Esophagus squamous epithelium (tissue), 4 donors: ENCODE results near the gene CLEC18B.

Source experiments
- POLR2A ChIP-seq, 4 donors: fragments of 450-650 bp; IDR thresholded peaks; one replicate each; pipeline ENCODE4 v1.6.1; 2017; ENCODE audit warnings: antibody characterized with exemption in 4 of 4, mild to moderate bottlenecking in 4 of 4, moderate library complexity in 3 of 4
- TF ChIP-seq, protein P1 (sequence below), 6 experiments: fragments of 450-650 bp in 4 of 6; fragments of 200-600 bp in 2 of 6; sonication (generic) in 2 of 6; IDR thresholded peaks; one replicate each; pipeline ENCODE4 v1.5.1; 2016 to 2019; ENCODE audit warnings: antibody characterized with exemption in 6 of 6, mild to moderate bottlenecking in 4 of 6, moderate library complexity in 4 of 6

DNA sequence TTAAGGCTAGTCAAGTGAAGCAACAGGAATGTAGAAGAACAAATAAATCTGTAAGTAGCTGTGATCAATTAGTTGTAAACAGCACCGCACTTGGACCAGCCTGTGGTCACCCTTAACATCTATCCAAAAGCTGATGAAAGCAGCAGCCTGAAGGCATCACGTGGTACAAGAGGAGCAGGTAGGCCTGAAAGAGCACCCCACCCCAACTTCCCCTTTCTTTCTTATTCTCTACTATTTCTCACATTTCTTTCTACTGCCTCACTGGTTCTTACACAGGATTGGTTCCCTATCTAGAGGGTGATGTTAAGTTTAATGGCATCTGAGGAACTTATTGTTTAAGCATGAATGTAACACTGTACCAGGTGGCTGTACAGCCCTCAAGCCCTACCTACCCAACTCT, 42.6 kb upstream of the CLEC18B start:
- TF ChIP-seq, protein P1, sequence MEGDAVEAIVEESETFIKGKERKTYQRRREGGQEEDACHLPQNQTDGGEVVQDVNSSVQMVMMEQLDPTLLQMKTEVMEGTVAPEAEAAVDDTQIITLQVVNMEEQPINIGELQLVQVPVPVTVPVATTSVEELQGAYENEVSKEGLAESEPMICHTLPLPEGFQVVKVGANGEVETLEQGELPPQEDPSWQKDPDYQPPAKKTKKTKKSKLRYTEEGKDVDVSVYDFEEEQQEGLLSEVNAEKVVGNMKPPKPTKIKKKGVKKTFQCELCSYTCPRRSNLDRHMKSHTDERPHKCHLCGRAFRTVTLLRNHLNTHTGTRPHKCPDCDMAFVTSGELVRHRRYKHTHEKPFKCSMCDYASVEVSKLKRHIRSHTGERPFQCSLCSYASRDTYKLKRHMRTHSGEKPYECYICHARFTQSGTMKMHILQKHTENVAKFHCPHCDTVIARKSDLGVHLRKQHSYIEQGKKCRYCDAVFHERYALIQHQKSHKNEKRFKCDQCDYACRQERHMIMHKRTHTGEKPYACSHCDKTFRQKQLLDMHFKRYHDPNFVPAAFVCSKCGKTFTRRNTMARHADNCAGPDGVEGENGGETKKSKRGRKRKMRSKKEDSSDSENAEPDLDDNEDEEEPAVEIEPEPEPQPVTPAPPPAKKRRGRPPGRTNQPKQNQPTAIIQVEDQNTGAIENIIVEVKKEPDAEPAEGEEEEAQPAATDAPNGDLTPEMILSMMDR (IDR thresholded peaks at IDR 0.05): no peak
- TF ChIP-seq POLR2A (IDR thresholded peaks at IDR 0.05): no peak
